HG03175 (cell line): Measurements from ENCODE around the gene FAM3B.

Source experiments
- ATAC-seq: cut with Tn5 transposase; IDR thresholded peaks from one replicate; pipeline ENCODE4 v1.9.1; 2021; ENCODE audit warnings: mild to moderate bottlenecking, moderate library complexity; ENCODE audit not compliant: unreplicated experiment

The FAM3B gene

GRCh38 chr21:41367945-41368734 is 51.5 kb downstream of the FAM3B start:
- ATAC-seq: peak; percentile 55

- no peak for ATAC-seq
These were observed 52.1 kb downstream of the FAM3B start for GRCh38 chr21:41368735-41369104.

GRCh38 chr21:41369105-41369919 is 52.7 kb downstream of the FAM3B start:
- peak; percentile 37 for ATAC-seq

- no peak for ATAC-seq
These were observed 53.6 kb downstream of the FAM3B start for GRCh38 chr21:41369920-41370839.

GRCh38 chr21:41370840-41371684 is 54.5 kb downstream of the FAM3B start:
- ATAC-seq: no peak

- ATAC-seq: no peak
These were observed 55.1 kb downstream of the FAM3B start for GRCh38 chr21:41371685-41372030.

GRCh38 chr21:41373253-41373652 is 56.7 kb downstream of the FAM3B start:
- no peak for ATAC-seq

GRCh38 chr21:41373763-41374162 is 57.2 kb downstream of the FAM3B start:
- no peak for ATAC-seq

- ATAC-seq: no peak
These were observed 57.6 kb downstream of the FAM3B start for GRCh38 chr21:41374177-41374712.

- no peak for ATAC-seq
These were observed 58.4 kb downstream of the FAM3B start for GRCh38 chr21:41374867-41375533.

- no peak for ATAC-seq
These were observed 59.3 kb downstream of the FAM3B start for GRCh38 chr21:41375875-41376274.

- ATAC-seq: no peak
These were observed 61.1 kb downstream of the FAM3B start for GRCh38 chr21:41377715-41378114.

- ATAC-seq: no peak
These were observed 62.2 kb downstream of the FAM3B start for GRCh38 chr21:41378849-41379248.

GRCh38 chr21:41379901-41380300 is 63.3 kb downstream of the FAM3B start:
- no peak for ATAC-seq

- no peak for ATAC-seq
These were observed 65.1 kb downstream of the FAM3B start for GRCh38 chr21:41381731-41382130.

GRCh38 chr21:41387042-41387819 is 70.6 kb downstream of the FAM3B start:
- no peak for ATAC-seq

GRCh38 chr21:41387824-41388223 is 71.2 kb downstream of the FAM3B start:
- ATAC-seq: no peak

GRCh38 chr21:41388259-41388658 is 71.7 kb downstream of the FAM3B start:
- ATAC-seq: no peak
